Subcutaneous abdominal adipose tissue (tissue), 5 donors: ENCODE results near the gene SALL4.
"Not testable (repeated sequence)": the region's sequence is repeated elsewhere in the genome, so short reads cannot be mapped to it uniquely, and the experiment has no call there.

Experiments used
- H3K27ac ChIP-seq: one replicate; pipeline ENCODE4 v1.7.0; 2013; ENCODE audit warnings: low read depth, mild to moderate bottlenecking, inconsistent platforms, low read length, moderate library complexity
- H3K27me3 ChIP-seq, 5 donors: one replicate each; pipeline ENCODE4 v1.7.0; 2013; ENCODE audit warnings: low read length in 5 of 5, inconsistent platforms in 1 of 5; ENCODE audit not compliant: control insufficient read depth in 5 of 5, insufficient read depth in 4 of 5
- H3K36me3 ChIP-seq, 5 donors: one replicate each; pipeline ENCODE4 v1.7.0; 2013; ENCODE audit warnings: low read length in 5 of 5; ENCODE audit not compliant: control insufficient read depth in 5 of 5, insufficient read depth in 5 of 5
- H3K4me1 ChIP-seq, 5 donors: one replicate each; pipeline ENCODE4 v1.7.0; 2013; ENCODE audit warnings: low read length in 5 of 5, mild to moderate bottlenecking in 3 of 5, moderate library complexity in 1 of 5; ENCODE audit not compliant: control insufficient read depth in 5 of 5, insufficient read depth in 5 of 5
- H3K4me3 ChIP-seq, 5 donors: one replicate each; pipeline ENCODE4 v1.7.0; 2013; ENCODE audit warnings: low read length in 5 of 5, low read depth in 1 of 5
- H3K9ac ChIP-seq, 5 donors: one replicate each; pipeline ENCODE4 v1.7.0; 2013; ENCODE audit warnings: low read length in 5 of 5, mild to moderate bottlenecking in 4 of 5, moderate library complexity in 3 of 5
- H3K9me3 ChIP-seq, 5 donors: one replicate each; pipeline ENCODE4 v1.7.0; 2013; ENCODE audit warnings: low read length in 5 of 5; ENCODE audit not compliant: control insufficient read depth in 5 of 5
- donor health status: healthy.
- donor health status: healthy.
- donor health status: healthy.
- donor health status: healthy.
- donor health status: healthy.

SALL4 gene

GRCh38 chr20:51767867-51768758 lies 34.2 kb downstream of the SALL4 start, which contains the start of gene ATP9A:
Gene ATP9A, minus strand, starts transcription at chr20:51768390. Its CDS starts 21 bp downstream, at chr20:51768369.
- H3K27me3 ChIP-seq = peaks cover 0 to 4% (median 0%) of the 10 kb centered on the region in 5 donors
- H3K9me3 ChIP-seq = no peaks in the 10 kb centered on the region
- H3K9ac ChIP-seq = peak within 1 kb of the TSS; percentile 77 to 91 (median 84)
- H3K36me3 ChIP-seq = no peaks in the 10 kb centered on the region
- H3K4me3 ChIP-seq = peak within 1 kb of the TSS; percentile 71 to 82 (median 78)
- peak within 1 kb of the TSS; percentile 81 for H3K27ac ChIP-seq
- H3K4me1 ChIP-seq = peaks cover 3 to 38% (median 19%) of the 10 kb centered on the region in 5 donors

GRCh38 chr20:51766994-51767866 lies 35.1 kb downstream of the SALL4 start:
- Histone ChIP-seq H3K27me3 (peaks cover 0 to 4% (median 0%) of the 10 kb centered on the region in 5 donors), H3K9me3 (no peaks in the 10 kb centered on the region), H3K27ac (peak overlapping the region; percentile 84), H3K4me3 (peak overlapping the region; percentile 71 to 82 (median 78)), H3K4me1 (peaks cover 3 to 38% (median 19%) of the 10 kb centered on the region in 5 donors), H3K36me3 (no peaks in the 10 kb centered on the region), H3K9ac (peak overlapping the region; percentile 77 to 91 (median 84))

- H3K4me3 ChIP-seq, H3K27me3 ChIP-seq, H3K9me3 ChIP-seq, H3K36me3 ChIP-seq: not testable (repeated sequence)
- H3K4me1 ChIP-seq = peaks cover 3 to 44% (median 22%) of the 10 kb centered on the region in 5 donors
- peak overlapping the region; percentile 84 for H3K27ac ChIP-seq
- peak overlapping the region in 2 of 5 donors; percentile 16 to 81 for H3K9ac ChIP-seq
These were observed 36.9 kb downstream of the SALL4 start for GRCh38 chr20:51765381-51765780.

- Histone ChIP-seq H3K36me3 (no peaks in the 10 kb centered on the region), H3K27ac (peak overlapping the region; percentile 84), H3K27me3 (peaks cover 0 to 4% (median 0%) of the 10 kb centered on the region in 5 donors), H3K9ac (peak overlapping the region in 1 of 5 donors; percentile 41), H3K4me3 (no peak overlapping the region), H3K4me1 (peaks cover 3 to 55% (median 31%) of the 10 kb centered on the region in 5 donors), H3K9me3 (no peaks in the 10 kb centered on the region)
These were observed 38.2 kb downstream of the SALL4 start for GRCh38 chr20:51763965-51764602.

- Histone ChIP-seq H3K36me3 (no peaks in the 10 kb centered on the region), H3K27ac (no peak overlapping the region), H3K4me1 (peaks cover 0 to 67% (median 27%) of the 10 kb centered on the region in 5 donors), H3K27me3 (no peaks in the 10 kb centered on the region), H3K9ac (no peak overlapping the region), H3K9me3 (no peaks in the 10 kb centered on the region), H3K4me3 (no peak overlapping the region)
These were observed 41.3 kb downstream of the SALL4 start for GRCh38 chr20:51760905-51761546.

- no peaks in the 10 kb centered on the region for H3K9me3 ChIP-seq
- H3K4me3 ChIP-seq = peak overlapping the region in 1 of 5 donors; percentile 15
- peaks cover 0 to 57% (median 22%) of the 10 kb centered on the region in 5 donors for H3K4me1 ChIP-seq
- H3K9ac ChIP-seq = no peak overlapping the region
- H3K27ac ChIP-seq = no peak overlapping the region
- no peaks in the 10 kb centered on the region for H3K27me3 ChIP-seq
- H3K36me3 ChIP-seq = no peaks in the 10 kb centered on the region
These were observed 42.4 kb downstream of the SALL4 start for GRCh38 chr20:51759769-51760510.

- H3K27ac ChIP-seq = peak overlapping the region; percentile 74
- no peaks in the 10 kb centered on the region for H3K27me3 ChIP-seq
- no peaks in the 10 kb centered on the region for H3K36me3 ChIP-seq
- peak overlapping the region in 1 of 5 donors; percentile 35 for H3K4me3 ChIP-seq
- peaks cover 0 to 53% (median 19%) of the 10 kb centered on the region in 5 donors for H3K4me1 ChIP-seq
- no peaks in the 10 kb centered on the region for H3K9me3 ChIP-seq
- no peak overlapping the region for H3K9ac ChIP-seq
These were observed 43.3 kb downstream of the SALL4 start for GRCh38 chr20:51758978-51759544.

GRCh38 chr20:51757226-51757625 lies 45.1 kb downstream of the SALL4 start:
- no peaks in the 10 kb centered on the region for H3K27me3 ChIP-seq
- H3K9me3 ChIP-seq = no peaks in the 10 kb centered on the region
- H3K4me3 ChIP-seq = no peak overlapping the region
- peak overlapping the region in 2 of 5 donors; percentile 21 to 47 for H3K9ac ChIP-seq
- no peaks in the 10 kb centered on the region for H3K36me3 ChIP-seq
- H3K27ac ChIP-seq = peak overlapping the region; percentile 74
- H3K4me1 ChIP-seq = peaks cover 0 to 47% (median 24%) of the 10 kb centered on the region in 5 donors
